Endothelial cell of umbilical vein (primary cell): ENCODE data around the gene QSOX2. TPM values are rescaled to one million over a fixed set of nuclear protein-coding genes. Genes with fewer than 3 reads are reported as not detected.

Experiments used
- BruUV-seq: library from RNA; stranded (reverse); fragments of 400-500 nt; replicated peaks from 2 replicates; lab custom pipeline; 2021; lab: Mats Ljungman, UMichigan
- CTCF ChIA-PET: fragments of 300-600, 350-600 bp; sonication (Branson Sonifier 250); formaldehyde crosslinking; loops from one replicate; lab custom pipeline; 2021; ENCODE audit warnings: antibody characterized with exemption, inconsistent platforms; lab: Charles Lee
- POLR2A ChIA-PET: fragments of 300-600, 350-600 bp; sonication (Branson Sonifier 250); formaldehyde crosslinking; loops from one replicate; lab custom pipeline; 2021; ENCODE audit warnings: antibody characterized with exemption, inconsistent platforms; lab: Charles Lee
- DNase-seq: peaks from one replicate; pipeline ENCODE4 v3.0.0-alpha.2; 2011; ENCODE audit warnings: low read depth, low spot score
- FAIRE-seq: peaks from 2 replicates; lab custom pipeline; 2011; peaks lifted over from hg19 to GRCh38; lab: Jason Lieb, UNC
- H2AFZ ChIP-seq: 2 replicates; pipeline ENCODE4 v1.6.0; 2012; ENCODE audit warnings: low read depth, low read length, control low read depth, inconsistent platforms
- H3K27ac ChIP-seq: 2 replicates; pipeline ENCODE4 v1.5.1; 2011; ENCODE audit warnings: low read depth, mild to moderate bottlenecking, control low read depth, low read length, moderate library complexity; ENCODE audit not compliant: insufficient read depth
- H3K27me3 ChIP-seq, 2 experiments: 2 replicates each; pipeline versions ENCODE4 v1.6.0 to v1.6.1; 2011; ENCODE audit warnings: low read length in 2 of 2, mixed read lengths in 1 of 2; ENCODE audit not compliant: control insufficient read depth in 2 of 2, insufficient read depth in 2 of 2
- H3K36me3 ChIP-seq, 2 experiments: 2 replicates in 1 of 2; 3 replicates in 1 of 2; pipeline ENCODE4 v1.5.1; 2011; ENCODE audit warnings: low read length in 2 of 2, mild to moderate bottlenecking in 1 of 2, moderate library complexity in 1 of 2; ENCODE audit not compliant: control insufficient read depth in 2 of 2, insufficient read depth in 2 of 2; ENCODE audit errors: extremely low read depth in 1 of 2
- H3K4me1 ChIP-seq: 3 replicates; pipeline ENCODE4 v1.5.1; 2011; ENCODE audit warnings: mild to moderate bottlenecking, low read length; ENCODE audit not compliant: control insufficient read depth, insufficient read depth; ENCODE audit errors: extremely low read depth
- H3K4me2 ChIP-seq: 2 replicates; pipeline ENCODE4 v1.6.1; 2011; ENCODE audit warnings: low read length, control low read depth, mixed read lengths; ENCODE audit not compliant: insufficient read depth
- H3K4me3 ChIP-seq, 3 experiments: fragments of 200-600 bp in 1 of 3; sonication (generic), shearing (Covaris generic) in 1 of 3; replicated peaks in 1 of 3; 2 replicates each; pipeline ENCODE4 v1.5.1; 2011 to 2016; ENCODE audit warnings: control low read depth in 3 of 3, low read length in 3 of 3, mild to moderate bottlenecking in 2 of 3, inconsistent platforms in 1 of 3, low read depth in 1 of 3, moderate library complexity in 1 of 3; ENCODE audit not compliant: insufficient read depth in 1 of 3
- H3K79me2 ChIP-seq: 2 replicates; pipeline ENCODE4 v1.6.0; 2012; ENCODE audit warnings: low read length, inconsistent platforms; ENCODE audit not compliant: control insufficient read depth, insufficient read depth
- H3K9ac ChIP-seq: replicated peaks from 2 replicates; pipeline ENCODE3; 2011; ENCODE audit warnings: low read length, control low read depth; ENCODE audit not compliant: insufficient read depth; ENCODE audit errors: extremely low read depth
- H3K9me1 ChIP-seq: replicated peaks from 3 replicates; pipeline ENCODE4 v1.6.0; 2011; ENCODE audit warnings: mild to moderate bottlenecking, low read length; ENCODE audit not compliant: control insufficient read depth, insufficient read depth; ENCODE audit errors: extremely low read depth
- H3K9me3 ChIP-seq: replicated peaks from 2 replicates; pipeline ENCODE4 v1.5.1; 2012; ENCODE audit warnings: low read length, inconsistent platforms; ENCODE audit not compliant: control insufficient read depth, insufficient read depth
- H4K20me1 ChIP-seq: replicated peaks from 2 replicates; pipeline ENCODE3; 2011; ENCODE audit warnings: mild to moderate bottlenecking, low read length; ENCODE audit not compliant: control insufficient read depth, insufficient read depth; ENCODE audit errors: extremely low read depth
- EZH2 ChIP-seq: IDR thresholded peaks from 2 replicates; pipeline ENCODE4 v1.6.1; 2012; ENCODE audit warnings: borderline replicate concordance, low read depth, mild to moderate bottlenecking, moderate library complexity, low read length, inconsistent platforms; ENCODE audit not compliant: severe bottlenecking
- FOS ChIP-seq: IDR thresholded peaks from 2 replicates; pipeline ENCODE4 v1.6.1; 2011; ENCODE audit warnings: mild to moderate bottlenecking, low read length, moderate library complexity, borderline replicate concordance; ENCODE audit not compliant: insufficient read depth
- GATA2 ChIP-seq: IDR thresholded peaks from 2 replicates; pipeline ENCODE4 v1.7.0; 2011; ENCODE audit warnings: low read depth, mild to moderate bottlenecking, moderate library complexity, mixed read lengths, low read length; ENCODE audit not compliant: insufficient read length, insufficient read depth
- JUN ChIP-seq: IDR thresholded peaks from 2 replicates; pipeline ENCODE4 v1.6.1; 2011; ENCODE audit warnings: borderline replicate concordance, low read depth; ENCODE audit not compliant: insufficient read length, insufficient read depth
- MYC ChIP-seq: IDR thresholded peaks from one replicate; pipeline ENCODE4 v1.6.1; 2011; ENCODE audit warnings: mild to moderate bottlenecking, low read depth, low read length
- POLR2A ChIP-seq: IDR thresholded peaks from 2 replicates; pipeline ENCODE4 v1.6.1; 2012; ENCODE audit warnings: low read depth, mild to moderate bottlenecking, control low read depth, low read length
- POLR2AphosphoS5 ChIP-seq: IDR thresholded peaks from 2 replicates; pipeline ENCODE4 v1.6.1; 2012; ENCODE audit warnings: low read depth, mild to moderate bottlenecking, control low read depth, low read length, moderate library complexity; ENCODE audit not compliant: insufficient read depth
- dilution Hi-C: fragments of 300-500 bp; cut with MboI; formaldehyde crosslinking; loops from one replicate; pipeline ENCODE4 v1.15.0; 2019; ENCODE audit warnings: low sequenced_read_pairs; ENCODE audit not compliant: extremely low pct_ligation_motif_present
- intact Hi-C: fragments of 100-400 bp; cut with micrococcal nuclease; formaldehyde crosslinking; loops from one replicate; pipeline ENCODE4 v1.10.0; 2022
- polyA plus RNA-seq, 4 experiments: library from polyadenylated mRNA; depleted of rRNA in 3 of 4; stranded (reverse) in 3 of 4; unstranded in 1 of 4; fragments of >200 nt; gene quantifications; 2 replicates each; pipeline versions ENCODE4 v1.2.1 to v1.2.3, GENCODE V29; 2011 to 2012; ENCODE audit warnings: missing spikeins in 1 of 4
- total RNA-seq: library from RNA; stranded (reverse); gene quantifications from 2 replicates; pipeline ENCODE4 v1.2.3, GENCODE V29; 2021
- TF ChIP-seq, protein P1 (sequence below): IDR thresholded peaks from 2 replicates; pipeline ENCODE4 v1.6.1; 2011; ENCODE audit not compliant: insufficient read depth, insufficient read length
- TF ChIP-seq, protein P2 (sequence below), 2 donors: IDR thresholded peaks; 1 replicate in 1 of 2; 2 replicates in 1 of 2; pipeline ENCODE4 v1.5.1; 2011; ENCODE audit warnings: low read length in 2 of 2, mild to moderate bottlenecking in 2 of 2, moderate library complexity in 2 of 2, control low read depth in 1 of 2, inconsistent platforms in 1 of 2, low read depth in 1 of 2; ENCODE audit not compliant: insufficient read depth in 1 of 2; ENCODE audit errors: extremely low read depth in 1 of 2

Gene QSOX2
- total and polyA plus RNA-seq, 2 donors (not counting 3 experiments of a cell fraction or from before 2014, with no cell fraction given): 16.4 to 23.4 TPM

DNA sequence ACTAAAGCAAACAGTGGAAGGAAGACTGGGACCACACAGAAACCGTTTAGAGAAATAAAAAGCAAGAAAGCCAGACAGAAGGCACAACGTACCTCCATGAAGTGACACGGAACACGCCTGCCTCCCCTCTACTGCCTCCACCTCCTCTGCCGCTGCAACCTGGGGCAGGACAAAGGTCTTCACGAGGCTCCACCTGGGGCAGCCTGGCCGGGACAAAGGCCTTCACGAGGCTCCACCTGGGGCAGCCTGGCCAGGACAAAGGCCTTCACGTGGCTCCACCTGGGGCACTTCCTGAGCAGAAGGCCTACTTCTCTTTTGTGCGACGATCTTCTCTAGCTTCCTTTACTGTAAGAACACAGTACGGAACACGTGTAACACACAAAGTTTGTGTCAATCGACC lies 11.7 kb downstream of the QSOX2 start:
- no peak overlapping the region for H3K4me3 ChIP-seq
- no peak overlapping the region for H3K9ac ChIP-seq
- H3K4me1 ChIP-seq: no peaks in the 10 kb centered on the region
- H3K79me2 ChIP-seq: no peaks in the 10 kb centered on the region
- no peak overlapping the region for H3K4me2 ChIP-seq
- no peak overlapping the region for H3K27ac ChIP-seq
- TF ChIP-seq FOS: no peak
- TF ChIP-seq, protein P1, sequence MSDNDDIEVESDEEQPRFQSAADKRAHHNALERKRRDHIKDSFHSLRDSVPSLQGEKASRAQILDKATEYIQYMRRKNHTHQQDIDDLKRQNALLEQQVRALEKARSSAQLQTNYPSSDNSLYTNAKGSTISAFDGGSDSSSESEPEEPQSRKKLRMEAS: no peak
- TF ChIP-seq POLR2AphosphoS5: no peak
- TF ChIP-seq, protein P2, sequence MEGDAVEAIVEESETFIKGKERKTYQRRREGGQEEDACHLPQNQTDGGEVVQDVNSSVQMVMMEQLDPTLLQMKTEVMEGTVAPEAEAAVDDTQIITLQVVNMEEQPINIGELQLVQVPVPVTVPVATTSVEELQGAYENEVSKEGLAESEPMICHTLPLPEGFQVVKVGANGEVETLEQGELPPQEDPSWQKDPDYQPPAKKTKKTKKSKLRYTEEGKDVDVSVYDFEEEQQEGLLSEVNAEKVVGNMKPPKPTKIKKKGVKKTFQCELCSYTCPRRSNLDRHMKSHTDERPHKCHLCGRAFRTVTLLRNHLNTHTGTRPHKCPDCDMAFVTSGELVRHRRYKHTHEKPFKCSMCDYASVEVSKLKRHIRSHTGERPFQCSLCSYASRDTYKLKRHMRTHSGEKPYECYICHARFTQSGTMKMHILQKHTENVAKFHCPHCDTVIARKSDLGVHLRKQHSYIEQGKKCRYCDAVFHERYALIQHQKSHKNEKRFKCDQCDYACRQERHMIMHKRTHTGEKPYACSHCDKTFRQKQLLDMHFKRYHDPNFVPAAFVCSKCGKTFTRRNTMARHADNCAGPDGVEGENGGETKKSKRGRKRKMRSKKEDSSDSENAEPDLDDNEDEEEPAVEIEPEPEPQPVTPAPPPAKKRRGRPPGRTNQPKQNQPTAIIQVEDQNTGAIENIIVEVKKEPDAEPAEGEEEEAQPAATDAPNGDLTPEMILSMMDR (IDR thresholded peaks at IDR 0.05; ENCODE audit: extremely low read depth in 1 of 2, insufficient read depth in 1 of 2, low read depth in 1 of 2, low read length in 2 of 2): no peak
- no peak for TF ChIP-seq JUN
- no peak for TF ChIP-seq POLR2A
- peaks cover 0 to 7% of the 10 kb centered on the region in 2 experiments for H3K36me3 ChIP-seq
- no peaks in the 10 kb centered on the region for H3K27me3 ChIP-seq
- ChIA-PET CTCF (no interaction called here), POLR2A (no interaction called here)
- intact Hi-C loops (no loop called here), dilution Hi-C loops (no loop called here)
- no peaks in the 10 kb centered on the region for H3K9me3 ChIP-seq
- no peaks in the 10 kb centered on the region for H3K9me1 ChIP-seq
- BruUV-seq: no TSS peak
- FAIRE-seq (no peak), DNase-seq (no peak)
- H2AFZ ChIP-seq: no peak overlapping the region
- no peaks in the 10 kb centered on the region for H4K20me1 ChIP-seq

DNA sequence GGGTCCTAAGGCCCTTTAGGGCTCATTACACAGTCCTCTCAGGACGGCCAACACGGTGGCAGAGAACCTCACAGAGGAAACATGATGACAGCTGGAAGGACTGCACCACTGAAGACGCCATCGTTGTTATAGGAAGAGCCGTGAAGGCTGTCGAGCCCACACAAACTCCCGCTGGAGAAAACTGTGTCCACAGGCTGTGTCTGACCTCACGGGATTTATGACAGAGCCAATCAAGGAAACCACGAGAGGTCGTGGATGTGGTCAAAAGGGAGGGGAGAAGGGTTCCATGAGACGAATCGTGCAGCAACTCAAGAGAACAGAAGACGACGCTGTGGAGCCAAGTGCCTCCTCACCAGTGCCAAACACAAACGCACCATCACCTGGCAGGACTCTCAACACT lies 12.2 kb downstream of the QSOX2 start:
- dilution Hi-C loops: no loop called here
- no peak for TF ChIP-seq JUN
- TF ChIP-seq GATA2: no peak
- TF ChIP-seq POLR2AphosphoS5: no peak
- TF ChIP-seq, protein P1: no peak
- no peak for TF ChIP-seq FOS
- TF ChIP-seq POLR2A: no peak
- TF ChIP-seq MYC: no peak
- TF ChIP-seq, protein P2 (IDR thresholded peaks at IDR 0.05; ENCODE audit: extremely low read depth in 1 of 2, insufficient read depth in 1 of 2, low read depth in 1 of 2, low read length in 2 of 2): no peak
- TF ChIP-seq EZH2: no peak
- no peak overlapping the region for H3K4me2 ChIP-seq
- no peaks in the 10 kb centered on the region for H3K9me1 ChIP-seq
- CTCF ChIA-PET: no interaction called here
- BruUV-seq: no TSS peak
- no peaks in the 10 kb centered on the region for H3K9me3 ChIP-seq
- intact Hi-C loops: no loop called here
- no peak overlapping the region for H2AFZ ChIP-seq
- POLR2A ChIA-PET: no interaction called here
- no peaks in the 10 kb centered on the region for H3K79me2 ChIP-seq
- H3K27ac ChIP-seq: no peak overlapping the region
- H3K27me3 ChIP-seq: no peaks in the 10 kb centered on the region
- H3K4me3 ChIP-seq: no peak overlapping the region
- H3K4me1 ChIP-seq: peaks cover 3% of the 10 kb centered on the region
- peaks cover 0 to 7% of the 10 kb centered on the region in 2 experiments for H3K36me3 ChIP-seq
- no peaks in the 10 kb centered on the region for H4K20me1 ChIP-seq
- no peak for FAIRE-seq
- DNase-seq: no peak
- no peak overlapping the region for H3K9ac ChIP-seq
